Left hindlimb (tissue), 1 donor: ENCODE results near the gene TAGLN.

Source experiments
- DNase-seq: peaks from one replicate; pipeline ENCODE4 v3.0.0-alpha.2; 2018

TAGLN gene

GRCh38 chr11:117199053-117199915 lies at the start of gene TAGLN:
TAGLN (plus strand) TSS chr11:117199370; CDS start chr11:117203014, 3,644 bp downstream.
- DNase-seq: peak; percentile 88

DNA sequence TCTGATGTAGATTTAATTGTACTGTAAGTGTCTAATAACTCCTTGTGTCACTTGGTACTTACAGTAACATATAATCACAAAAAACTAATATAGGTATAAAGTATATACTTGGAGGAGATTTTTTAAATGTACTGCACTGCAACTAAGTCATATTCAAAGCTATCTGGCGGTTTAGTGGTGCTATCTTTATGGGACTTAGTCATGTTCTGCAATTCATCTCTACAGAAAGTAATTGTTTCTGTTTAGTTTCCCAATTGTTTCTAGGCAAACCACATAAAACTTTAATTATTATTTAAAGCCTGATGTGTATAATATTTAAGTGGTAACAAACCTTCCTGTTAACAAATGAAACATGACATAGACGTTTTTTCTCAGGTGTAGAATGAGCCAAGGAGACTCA lies 47.1 kb upstream of the TAGLN start:
- no peak for DNase-seq

GRCh38 chr11:117154468-117154867 lies 44.7 kb upstream of the TAGLN start:
- no peak for DNase-seq

DNA sequence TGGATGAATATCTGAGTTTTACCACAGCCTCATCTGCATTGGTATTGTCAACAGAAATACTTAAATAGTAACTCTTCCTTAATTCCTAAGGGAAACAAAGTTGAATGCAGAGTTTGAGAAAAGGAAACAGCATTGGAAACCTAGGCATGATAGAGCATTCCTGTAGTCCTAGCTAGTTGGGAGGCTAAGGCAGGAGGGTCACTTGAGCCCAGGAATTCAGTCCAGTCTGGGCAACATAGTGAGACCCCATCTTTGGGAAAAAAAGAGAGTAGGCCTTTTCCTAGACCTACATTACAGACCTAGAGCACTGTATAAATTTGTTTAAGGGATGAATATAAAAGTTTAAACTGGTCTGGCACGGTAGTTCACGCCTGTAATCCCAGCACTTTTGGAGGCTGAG lies 41.7 kb upstream of the TAGLN start:
- DNase-seq: no peak

DNA sequence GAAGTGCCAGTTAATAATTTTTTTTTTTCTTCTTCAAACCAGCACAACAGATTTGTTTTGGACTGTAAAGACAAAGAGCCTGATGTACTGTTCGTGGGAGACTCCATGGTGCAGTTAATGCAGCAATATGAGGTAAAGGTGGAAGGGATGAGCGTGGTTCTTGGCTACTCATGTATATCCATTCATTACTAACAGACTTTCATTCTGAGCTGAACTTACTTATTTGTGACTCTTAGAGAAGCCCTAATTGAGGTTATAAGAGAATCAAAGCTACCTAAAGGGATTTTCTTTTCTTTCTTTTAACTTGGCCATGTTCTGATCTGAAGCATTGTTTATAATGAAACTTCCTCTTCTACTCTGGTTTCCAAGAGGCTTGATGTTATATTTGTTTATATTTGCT lies 39.3 kb upstream of the TAGLN start:
- no peak for DNase-seq

- no peak for DNase-seq
Observed at GRCh38 chr11:117160826-117161225, 38.3 kb upstream of the TAGLN start.

- no peak for DNase-seq
Observed at GRCh38 chr11:117166491-117166890, 32.7 kb upstream of the TAGLN start.

- DNase-seq: no peak
Observed at GRCh38 chr11:117169736-117170135, 29.4 kb upstream of the TAGLN start.

- DNase-seq: no peak
Observed at GRCh38 chr11:117170210-117170609, 29.0 kb upstream of the TAGLN start.

GRCh38 chr11:117171007-117171403 lies 28.2 kb upstream of the TAGLN start:
- no peak for DNase-seq

DNA sequence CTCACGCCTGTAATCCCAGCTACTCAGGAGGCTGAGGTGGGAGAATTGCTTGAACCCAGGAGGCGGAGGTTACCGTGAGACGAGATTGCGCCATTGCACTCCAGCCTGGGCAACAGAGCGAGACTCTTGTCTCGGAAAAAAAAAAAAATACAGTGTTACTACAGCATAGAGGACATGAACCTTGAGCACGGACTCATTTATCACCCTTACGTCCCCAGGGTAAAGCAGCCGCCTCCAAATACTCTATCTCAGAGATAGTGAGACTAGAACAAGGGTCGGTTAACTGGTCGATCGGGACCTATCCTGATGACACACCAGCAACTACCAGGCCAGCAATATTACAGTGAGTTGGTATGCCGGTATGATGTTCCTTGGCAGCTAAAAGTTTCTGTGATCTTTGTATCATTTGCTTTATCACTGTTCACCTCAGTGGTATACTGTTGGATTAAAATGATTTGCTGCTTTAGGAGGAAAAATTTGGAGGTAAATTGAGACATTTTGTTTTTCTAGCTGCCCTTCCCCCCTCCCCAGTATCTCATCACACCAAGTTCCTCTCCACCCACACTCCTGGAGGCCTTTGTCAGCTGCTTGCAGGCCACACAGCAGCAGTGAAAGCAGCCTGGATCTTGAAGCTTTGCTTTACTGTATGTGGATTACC lies 27.6 kb upstream of the TAGLN start:
- no peak for DNase-seq

DNA sequence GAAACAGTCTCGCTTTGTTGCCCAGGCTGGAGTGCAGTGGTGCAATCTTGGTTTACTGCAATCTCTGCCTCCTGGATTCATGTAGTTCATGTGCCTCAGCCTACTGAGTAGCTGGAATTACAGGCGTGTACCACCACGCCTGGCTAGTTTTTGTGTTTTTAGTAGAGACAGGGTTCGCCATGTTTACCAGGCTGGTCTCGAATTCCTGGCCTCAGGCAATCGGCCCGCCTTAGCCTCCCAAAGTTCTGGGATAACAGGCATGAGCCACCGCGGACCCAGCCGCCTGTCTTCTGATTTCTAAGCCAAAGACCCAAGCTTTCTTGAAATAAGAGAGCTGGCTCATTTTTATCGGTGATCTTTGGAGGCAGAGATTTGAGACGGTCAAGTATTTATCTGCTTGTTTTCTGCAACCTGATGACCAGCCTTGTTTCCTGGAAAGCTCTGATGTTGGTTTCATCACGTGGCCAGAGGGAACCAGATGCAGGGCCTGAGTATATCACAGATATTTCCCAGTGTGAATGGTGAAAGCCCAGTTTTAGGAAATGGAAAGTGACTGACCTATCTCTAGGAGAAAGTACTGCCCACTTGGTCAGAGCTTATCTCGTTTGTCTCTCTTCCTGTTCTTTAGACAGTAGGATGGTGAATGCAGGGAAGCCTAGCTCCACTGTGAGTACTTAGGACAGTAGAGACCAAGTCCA lies 26.3 kb upstream of the TAGLN start:
- no peak for DNase-seq

DNA sequence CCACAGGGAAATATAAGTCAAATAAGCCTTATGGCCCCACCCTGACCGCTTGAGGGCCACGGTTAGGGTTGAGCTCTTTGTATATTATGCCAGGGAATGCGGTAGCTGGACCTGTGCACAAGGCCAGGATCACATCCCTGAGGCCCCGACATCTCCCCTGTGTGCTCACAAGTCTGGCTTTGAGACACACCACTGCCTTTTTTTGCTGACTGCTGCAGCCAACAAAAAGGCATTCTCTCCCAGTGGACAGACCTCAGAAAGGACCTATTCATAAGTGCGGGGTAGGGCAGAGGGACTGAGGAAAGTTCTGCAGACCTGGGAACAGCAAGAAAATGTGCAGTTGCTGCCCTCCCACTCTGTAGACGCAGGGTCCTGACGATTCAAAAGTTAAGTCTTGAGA lies 24.1 kb upstream of the TAGLN start:
- no peak for DNase-seq

- DNase-seq: no peak
Observed at GRCh38 chr11:117175781-117176180, 23.4 kb upstream of the TAGLN start.

DNA sequence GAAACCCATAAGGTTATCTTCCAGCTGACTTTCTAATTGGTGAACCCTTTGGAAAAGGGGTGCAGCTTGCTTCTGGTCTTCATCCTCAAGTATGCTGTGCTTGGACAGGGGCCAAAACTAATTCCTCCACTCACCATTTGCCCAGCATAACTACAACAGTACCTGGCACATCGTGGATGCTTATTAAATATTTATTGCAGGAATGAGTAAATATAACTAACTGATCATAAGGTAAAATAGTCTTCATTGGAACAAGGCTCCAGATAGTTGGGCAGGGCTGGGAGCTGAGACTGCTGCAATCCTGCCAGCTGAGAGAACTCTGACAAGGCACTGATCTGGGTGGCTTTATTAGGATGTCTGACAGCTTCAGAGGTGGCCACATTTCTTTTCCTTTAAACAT lies 23.0 kb upstream of the TAGLN start:
- no peak for DNase-seq

DNA sequence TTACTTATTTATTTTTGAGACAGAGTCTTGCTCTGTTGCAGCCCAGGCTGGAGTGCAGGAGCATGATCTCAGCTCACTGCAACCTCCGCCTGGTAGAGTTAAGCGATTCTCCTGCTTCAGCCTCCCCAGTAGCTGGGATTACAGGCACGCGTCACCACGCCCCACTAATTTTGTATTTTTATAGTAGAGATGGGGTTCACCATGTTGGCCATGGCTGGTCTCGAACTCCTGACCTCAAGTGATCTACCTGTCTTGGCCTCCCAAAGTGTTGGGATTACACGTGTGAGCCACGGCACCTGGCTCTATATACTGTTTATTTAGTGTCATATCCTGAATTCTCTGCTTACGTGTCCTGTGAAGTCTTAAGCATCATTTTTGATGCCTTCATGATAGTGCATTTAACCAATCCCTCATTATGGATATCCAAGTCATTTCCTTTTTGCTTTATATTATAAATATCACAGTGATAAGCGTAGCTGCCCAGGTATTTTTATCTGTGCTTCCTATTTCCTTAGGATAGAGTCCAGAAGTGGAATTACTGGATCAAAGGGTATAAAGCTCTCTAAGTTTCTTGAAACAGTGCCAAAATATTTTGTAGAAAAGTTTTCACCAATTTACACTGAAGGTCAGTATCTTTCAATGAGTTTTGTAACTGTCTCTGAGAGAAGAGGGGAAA lies 21.5 kb upstream of the TAGLN start:
- no peak for DNase-seq

GRCh38 chr11:117178210-117179034 lies 20.7 kb upstream of the TAGLN start, which contains the start of gene SIDT2:
SIDT2 (plus strand) TSS chr11:117178743; CDS start chr11:117179264, 521 bp downstream.
- DNase-seq: peak; percentile 97

- DNase-seq: no peak
Observed at GRCh38 chr11:117179048-117179999, 19.8 kb upstream of the TAGLN start.

GRCh38 chr11:117180020-117180419 lies 19.1 kb upstream of the TAGLN start:
- DNase-seq: no peak

- no peak for DNase-seq
Observed at GRCh38 chr11:117180661-117181585, 18.2 kb upstream of the TAGLN start.
